Type B pancreatic cell (in vitro differentiated cells): ENCODE results near the gene ACTR5. TPM values are rescaled to one million over a fixed set of nuclear protein-coding genes. Genes with fewer than 3 reads are reported as not detected.
A peak's percentile ranks its signal among the peaks of the same experiment; 100 is the strongest.

Source experiments
- DNase-seq: peaks from one replicate; pipeline ENCODE4 v3.0.0; 2021; ENCODE audit warnings: mixed read lengths; ENCODE audit not compliant: unreplicated experiment; ENCODE audit errors: extremely low spot score
- H3K27ac Mint-ChIP-seq: 2 replicates; pipeline ENCODE4 v1.8.0; 2021; ENCODE audit warnings: mild to moderate bottlenecking, mixed read lengths
- H3K27me3 Mint-ChIP-seq: 2 replicates; pipeline ENCODE4 v1.8.0; 2021; ENCODE audit warnings: mixed read lengths
- H3K36me3 Mint-ChIP-seq: 2 replicates; pipeline ENCODE4 v1.8.0; 2021; ENCODE audit warnings: mixed read lengths
- H3K4me1 Mint-ChIP-seq: one replicate; pipeline ENCODE4 v1.8.0; 2021; ENCODE audit warnings: mixed read lengths; ENCODE audit not compliant: unreplicated experiment
- H3K4me3 Mint-ChIP-seq: 2 replicates; pipeline ENCODE4 v1.8.0; 2021; ENCODE audit warnings: mild to moderate bottlenecking, mixed read lengths
- H3K9me3 Mint-ChIP-seq: 2 replicates; pipeline ENCODE4 v1.8.0; 2021; ENCODE audit warnings: mixed read lengths
- CTCF ChIP-seq: fragments of 200-600 bp; sonication (generic); conservative IDR thresholded peaks from 2 replicates; pipeline ENCODE4 v1.5.0; 2021; ENCODE audit warnings: antibody characterized with exemption, mild to moderate bottlenecking
- long read RNA-seq: library from polyadenylated mRNA; unstranded; transcript quantifications from one replicate; pipeline ENCODE4 v2.0.0, GENCODE V29; 2020
- total RNA-seq: library from RNA; stranded (reverse); gene quantifications from 2 replicates; pipeline ENCODE4 v1.2.1, GENCODE V29; 2021; ENCODE audit warnings: low replicate concordance

The ACTR5 gene
- 5.7 and 9.1 TPM in 2 replicates for total RNA-seq
- long read RNA-seq, partial matches to known transcripts: 3 of 10 reads
- long read RNA-seq, other reads (novel, unspliced or antisense): 4 of 10 reads

GRCh38 chr20:38748097-38748860 lies at the start of gene ACTR5:
Gene ACTR5 (plus strand): TSS chr20:38748460. CDS start chr20:38748479, 19 bp downstream.
- H3K4me1 Mint-ChIP-seq: peaks cover 13% of the 10 kb centered on the region

GRCh38 chr20:38698541-38698940 lies 49.7 kb upstream of the ACTR5 start:
- H3K4me1 Mint-ChIP-seq: no peaks in the 10 kb centered on the region

More at GRCh38 chr20:38748097-38748860, at the start of gene ACTR5:
- Mint-ChIP-seq H3K4me3 (peak within 1 kb of the TSS; percentile 99), H3K9me3 (no peaks in the 10 kb centered on the region), H3K27me3 (peaks cover 16% of the 10 kb centered on the region), H3K27ac (peak within 1 kb of the TSS; percentile 99), H3K36me3 (peaks cover 5% of the 10 kb centered on the region)
- peak; percentile 97 for DNase-seq
- no peak for TF ChIP-seq CTCF

GRCh38 chr20:38700141-38700540 lies 48.1 kb upstream of the ACTR5 start:
- Mint-ChIP-seq H3K27ac (no peak overlapping the region), H3K4me1 (no peaks in the 10 kb centered on the region), H3K9me3 (no peaks in the 10 kb centered on the region), H3K4me3 (no peak overlapping the region), H3K27me3 (peaks cover 35% of the 10 kb centered on the region), H3K36me3 (no peaks in the 10 kb centered on the region)
- no peak for TF ChIP-seq CTCF
- DNase-seq: no peak

More at GRCh38 chr20:38698541-38698940, 49.7 kb upstream of the ACTR5 start:
- no peak for TF ChIP-seq CTCF
- no peak for DNase-seq
- Mint-ChIP-seq H3K36me3 (no peaks in the 10 kb centered on the region), H3K27ac (no peak overlapping the region), H3K4me3 (no peak overlapping the region), H3K27me3 (peaks cover 27% of the 10 kb centered on the region), H3K9me3 (no peaks in the 10 kb centered on the region)

- no peak overlapping the region for H3K27ac Mint-ChIP-seq
- no peaks in the 10 kb centered on the region for H3K4me1 Mint-ChIP-seq
- DNase-seq: no peak
- TF ChIP-seq CTCF: no peak
- no peaks in the 10 kb centered on the region for H3K36me3 Mint-ChIP-seq
- H3K4me3 Mint-ChIP-seq: no peak overlapping the region
- no peaks in the 10 kb centered on the region for H3K9me3 Mint-ChIP-seq
- H3K27me3 Mint-ChIP-seq: peaks cover 43% of the 10 kb centered on the region
These were observed 47.3 kb upstream of the ACTR5 start for GRCh38 chr20:38700926-38701325.

GRCh38 chr20:38703526-38703925 lies 44.7 kb upstream of the ACTR5 start:
- DNase-seq: no peak
- no peak overlapping the region for H3K4me3 Mint-ChIP-seq
- H3K36me3 Mint-ChIP-seq: no peaks in the 10 kb centered on the region
- no peak for TF ChIP-seq CTCF
- no peaks in the 10 kb centered on the region for H3K4me1 Mint-ChIP-seq
- H3K27ac Mint-ChIP-seq: no peak overlapping the region
- H3K27me3 Mint-ChIP-seq: peaks cover 57% of the 10 kb centered on the region
- H3K9me3 Mint-ChIP-seq: no peaks in the 10 kb centered on the region
